GM18870 (cell line): ENCODE measurements around the gene NCAM1.

Experiments
- ATAC-seq: cut with Tn5 transposase; IDR thresholded peaks from one replicate; pipeline ENCODE4 v1.9.1; 2021; ENCODE audit warnings: moderate library complexity; ENCODE audit not compliant: unreplicated experiment

The NCAM1 gene

GRCh38 chr11:113166280-113166679, 205.1 kb downstream of the NCAM1 start:
- ATAC-seq = no peak

DNA sequence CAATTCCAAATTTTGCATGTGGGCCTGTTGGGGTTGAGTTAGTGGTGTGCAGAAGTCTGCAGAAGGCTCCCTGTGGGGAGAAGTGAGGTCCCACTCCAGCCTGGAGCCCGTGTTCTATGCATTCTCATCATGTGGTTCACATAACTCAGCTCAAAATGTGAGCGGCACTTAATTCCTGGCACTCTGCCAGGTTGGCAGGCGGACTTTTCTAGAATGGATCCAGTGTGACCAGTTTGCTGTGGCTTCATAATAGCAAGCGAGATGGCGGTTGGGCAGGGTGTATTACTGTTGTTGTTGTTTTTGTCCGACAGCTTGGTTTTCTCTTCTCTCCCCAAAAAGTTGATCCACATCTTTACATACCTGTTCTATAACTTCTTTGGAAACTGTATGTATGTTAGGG, 206.4 kb downstream of the NCAM1 start:
- ATAC-seq = no peak

GRCh38 chr11:113168354-113169342, 207.4 kb downstream of the NCAM1 start:
- ATAC-seq = no peak

DNA sequence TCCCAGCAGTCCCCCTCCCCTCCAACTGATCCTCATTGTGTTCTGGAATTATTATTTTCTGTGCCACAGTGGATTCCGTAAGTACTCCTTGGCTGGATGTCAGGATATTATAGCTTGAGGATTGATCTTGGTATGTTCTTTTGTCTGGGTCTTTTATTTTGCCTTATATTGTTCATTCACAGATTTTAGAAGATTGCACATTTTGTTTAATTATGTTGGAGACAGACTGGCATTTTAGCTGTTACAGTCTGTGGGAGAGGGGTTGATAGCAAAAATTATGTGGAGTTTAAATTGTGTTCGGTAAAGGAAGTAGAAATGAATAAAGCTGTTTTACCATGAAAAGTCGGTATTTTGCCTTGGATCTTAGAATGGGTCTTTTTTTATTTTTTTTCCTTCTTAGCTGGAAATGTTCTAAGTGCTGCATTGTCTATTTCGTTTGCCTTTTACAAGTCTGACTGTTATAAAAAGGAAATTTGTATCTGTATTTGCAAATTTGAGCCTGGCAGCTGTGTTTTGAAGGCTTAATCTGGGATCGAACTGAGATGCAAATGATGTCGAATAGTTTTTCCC, 211.2 kb downstream of the NCAM1 start:
- no peak for ATAC-seq

- ATAC-seq = no peak
Measured at GRCh38 chr11:113173126-113173525, 211.9 kb downstream of the NCAM1 start.

- no peak for ATAC-seq
Measured at GRCh38 chr11:113174882-113175281, 213.7 kb downstream of the NCAM1 start.

DNA sequence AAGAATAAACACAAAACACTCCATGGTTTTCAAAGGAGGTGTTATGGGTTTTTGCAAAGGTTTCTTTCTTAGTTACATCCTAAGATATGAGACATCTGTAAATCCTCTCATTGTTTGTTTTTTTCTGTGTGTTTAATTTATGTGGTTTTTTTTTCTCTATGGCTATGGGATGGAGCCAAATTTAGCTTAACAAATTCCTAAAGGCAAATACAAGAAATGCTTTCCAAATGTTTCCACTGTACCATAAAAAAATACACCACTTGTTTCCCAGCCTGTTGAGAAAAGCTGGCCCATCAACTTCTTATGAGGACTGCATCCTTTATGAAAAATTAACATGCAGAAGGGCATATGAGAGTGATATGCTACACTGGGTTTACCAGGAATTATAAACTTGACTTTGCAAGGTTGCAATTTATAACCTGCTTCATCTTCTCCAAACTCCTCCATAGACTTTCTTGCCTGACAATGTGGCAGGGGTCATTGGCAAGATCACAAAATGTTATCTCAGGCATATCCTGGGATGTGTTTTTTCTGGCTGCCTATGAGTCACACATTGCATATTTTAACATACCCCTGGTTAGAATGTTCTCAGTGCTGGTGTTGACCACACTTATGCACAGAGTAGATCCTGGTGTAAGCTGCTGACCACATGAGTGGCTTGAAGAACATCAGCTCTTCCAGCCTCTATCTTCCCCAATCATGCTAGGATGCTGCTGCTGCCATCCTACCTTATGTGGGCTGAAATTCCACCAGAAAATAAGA, 215.6 kb downstream of the NCAM1 start:
- ATAC-seq = no peak

DNA sequence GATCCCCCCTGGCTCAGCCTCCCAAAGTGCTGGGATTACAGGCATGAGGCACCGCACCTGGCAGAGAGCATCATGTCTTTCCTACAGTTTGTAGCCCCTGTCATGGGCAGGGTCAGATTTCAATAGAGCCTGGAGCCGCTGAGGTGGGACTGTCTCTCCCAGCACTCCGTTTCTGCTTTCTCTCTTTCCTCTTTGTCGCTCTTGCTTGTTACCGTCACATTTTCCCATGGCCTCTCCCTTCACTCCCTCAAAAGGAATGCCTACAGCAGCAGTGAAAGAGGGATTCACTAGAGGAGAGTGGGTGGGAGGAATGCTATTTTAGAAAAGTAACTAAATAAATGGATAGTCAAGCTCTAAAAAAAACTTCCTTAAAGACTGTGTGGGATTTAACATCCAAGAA, 216.5 kb downstream of the NCAM1 start:
- no peak for ATAC-seq

GRCh38 chr11:113178381-113179070, 217.3 kb downstream of the NCAM1 start:
- no peak for ATAC-seq

- ATAC-seq = no peak
Measured at GRCh38 chr11:113179181-113179704, 218.0 kb downstream of the NCAM1 start.

- no peak for ATAC-seq
Measured at GRCh38 chr11:113181094-113181493, 219.9 kb downstream of the NCAM1 start.

GRCh38 chr11:113182288-113182687, 221.1 kb downstream of the NCAM1 start:
- ATAC-seq = no peak

DNA sequence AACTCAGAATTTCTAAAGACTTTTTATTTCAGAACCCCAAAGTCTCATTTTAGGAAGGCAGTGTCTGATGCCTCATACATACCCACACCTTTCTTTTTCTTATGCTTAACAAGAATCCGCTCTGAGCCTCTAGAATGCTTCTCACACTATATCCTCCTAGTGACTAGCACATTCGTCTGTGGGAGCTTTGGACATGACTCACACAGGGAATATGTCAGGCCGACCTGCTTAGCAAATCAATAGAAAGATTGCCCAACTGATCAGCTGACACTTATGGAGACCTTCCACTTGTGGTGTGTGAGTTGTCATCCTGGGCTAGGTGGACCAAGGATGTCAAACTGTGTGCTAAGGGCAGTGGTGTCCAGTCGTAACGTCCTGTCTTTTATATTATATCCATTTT, 223.3 kb downstream of the NCAM1 start:
- ATAC-seq = no peak

GRCh38 chr11:113188371-113188834, 227.2 kb downstream of the NCAM1 start:
- no peak for ATAC-seq

- no peak for ATAC-seq
Measured at GRCh38 chr11:113189909-113190667, 228.9 kb downstream of the NCAM1 start.

DNA sequence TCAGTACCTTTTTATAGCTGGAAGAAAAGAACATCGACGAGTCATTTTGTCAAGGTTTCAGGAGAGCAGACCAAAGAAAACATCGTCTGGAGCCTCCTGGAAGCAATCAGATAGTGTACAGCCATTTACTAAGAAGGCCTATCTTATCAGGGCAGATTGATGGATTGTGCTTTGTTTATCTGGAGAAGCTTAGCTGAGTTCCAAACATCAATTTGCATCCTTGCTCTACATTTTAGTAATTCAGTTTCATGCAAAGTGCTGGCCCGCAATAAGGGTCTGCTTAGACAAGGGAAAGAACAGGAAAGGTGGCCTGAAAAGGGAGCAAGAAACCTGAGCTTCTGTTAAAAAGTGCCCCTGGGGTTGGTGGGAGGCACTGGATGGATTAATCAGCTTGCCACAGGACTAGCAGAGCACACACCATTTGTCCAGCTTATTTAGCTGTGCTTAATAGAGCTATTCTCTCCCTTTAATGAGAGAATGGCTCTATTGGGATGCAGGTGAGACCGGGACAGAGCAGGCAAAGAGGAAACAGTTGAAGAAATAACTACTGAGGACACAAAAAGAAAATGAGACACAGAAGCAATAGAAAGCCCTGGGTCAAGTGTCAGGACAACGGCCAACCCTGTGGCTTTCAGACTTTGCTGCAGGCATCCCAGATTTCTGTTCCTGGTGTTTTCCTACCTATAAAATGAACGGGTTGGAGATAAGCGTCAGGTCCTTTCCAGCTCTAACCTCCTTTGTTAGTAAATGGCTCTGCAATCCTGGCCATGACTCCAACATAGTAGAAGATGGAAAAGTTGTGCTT, 231.1 kb downstream of the NCAM1 start:
- no peak for ATAC-seq

GRCh38 chr11:113193016-113193415, 231.8 kb downstream of the NCAM1 start:
- no peak for ATAC-seq

DNA sequence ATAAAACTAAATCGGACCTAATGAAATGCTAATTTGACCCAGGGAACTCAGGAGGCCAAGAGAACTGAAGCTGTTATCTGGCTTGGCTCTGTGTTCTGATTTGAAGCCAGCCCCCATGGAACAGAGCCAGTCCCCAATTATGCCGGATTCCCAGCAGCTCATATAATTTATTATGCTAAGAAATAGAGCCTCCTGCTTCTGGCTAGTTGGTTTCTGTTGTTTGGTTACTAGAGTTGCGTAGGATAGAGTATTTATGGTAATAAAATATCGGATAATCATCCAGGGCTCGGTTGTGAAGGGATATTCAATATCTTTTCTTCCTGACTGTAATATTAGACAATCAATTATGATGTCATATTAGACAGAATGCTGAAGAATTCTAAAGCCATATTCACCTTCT, 232.7 kb downstream of the NCAM1 start:
- ATAC-seq = no peak

- ATAC-seq = no peak
Measured at GRCh38 chr11:113195728-113196127, 234.5 kb downstream of the NCAM1 start.
